Left ventricle myocardium inferior (tissue), 1 donor: ENCODE results near the gene TRIM37. TPM values are rescaled to one million over a fixed set of nuclear protein-coding genes. Genes with fewer than 3 reads are reported as not detected.

Experiments used
- DNase-seq: peaks from one replicate; pipeline ENCODE4 v3.0.0-alpha.2; 2020
- H3K27ac ChIP-seq: fragments of 200-600 bp; replicated peaks from 2 replicates; pipeline ENCODE4 v1.8.0; 2021
- H3K27me3 ChIP-seq: fragments of 200-600 bp; 2 replicates; pipeline ENCODE4 v1.8.0; 2021; ENCODE audit warnings: low read depth
- H3K36me3 ChIP-seq: fragments of 200-600 bp; 2 replicates; pipeline ENCODE4 v1.8.0; 2021
- H3K4me1 ChIP-seq: fragments of 200-600 bp; 2 replicates; pipeline ENCODE4 v1.8.0; 2021
- H3K4me3 ChIP-seq: fragments of 200-600 bp; 2 replicates; pipeline ENCODE4 v1.8.0; 2021; ENCODE audit warnings: mild to moderate bottlenecking, moderate library complexity
- H3K9me3 ChIP-seq: fragments of 200-600 bp; replicated peaks from 2 replicates; pipeline ENCODE4 v1.8.0; 2021
- intact Hi-C: fragments of 100-400 bp; cut with micrococcal nuclease; formaldehyde crosslinking; loops from one replicate; pipeline ENCODE4 v1.11.0; 2022
- total RNA-seq: library from RNA; stranded (reverse); fragmentation: NEBNext Ultra II Directional; extraction: Animal tissue kit (Norgen Biotek cat#: 25700); gene quantifications from one replicate; pipeline ENCODE4 v1.2.1, GENCODE V29; 2021
- TF ChIP-seq, protein P1 (sequence below): fragments of 200-600 bp; IDR thresholded peaks from 2 replicates; pipeline ENCODE4 v1.8.0; 2021; ENCODE audit warnings: antibody characterized with exemption, mild to moderate bottlenecking, borderline replicate concordance
- donor health status: DM: no; HTN: yes; CAD: no; lungs with severe emphysema.

TRIM37 gene
- total RNA-seq, 1 donor from 2014 or later = 20.9 TPM

DNA sequence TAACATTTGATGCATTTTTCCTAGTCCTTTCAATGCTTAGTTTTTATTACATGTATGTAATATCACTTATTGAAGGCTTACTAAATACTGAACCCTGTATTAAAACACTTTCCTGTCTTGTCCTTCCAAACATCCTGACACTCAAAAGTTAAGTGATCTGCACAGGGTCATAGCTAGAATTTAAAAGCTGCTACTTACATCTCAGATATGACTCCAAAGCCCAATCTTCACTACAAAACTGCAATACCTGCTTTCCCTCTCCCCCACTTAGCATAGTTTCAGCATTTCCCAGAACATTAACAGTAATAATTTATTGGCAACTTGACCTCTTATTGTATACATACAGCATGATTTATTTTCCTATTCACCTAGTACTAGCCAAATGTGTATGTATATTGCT, 4.3 kb upstream of the TRIM37 start:
- intact Hi-C loops = no loop called here
- Histone ChIP-seq H3K27ac (no peak overlapping the region), H3K36me3 (peaks cover 10% of the 10 kb centered on the region), H3K27me3 (no peaks in the 10 kb centered on the region), H3K4me1 (peaks cover 21% of the 10 kb centered on the region), H3K9me3 (no peaks in the 10 kb centered on the region), H3K4me3 (no peak overlapping the region)
- no peak for DNase-seq
- TF ChIP-seq, protein P1, sequence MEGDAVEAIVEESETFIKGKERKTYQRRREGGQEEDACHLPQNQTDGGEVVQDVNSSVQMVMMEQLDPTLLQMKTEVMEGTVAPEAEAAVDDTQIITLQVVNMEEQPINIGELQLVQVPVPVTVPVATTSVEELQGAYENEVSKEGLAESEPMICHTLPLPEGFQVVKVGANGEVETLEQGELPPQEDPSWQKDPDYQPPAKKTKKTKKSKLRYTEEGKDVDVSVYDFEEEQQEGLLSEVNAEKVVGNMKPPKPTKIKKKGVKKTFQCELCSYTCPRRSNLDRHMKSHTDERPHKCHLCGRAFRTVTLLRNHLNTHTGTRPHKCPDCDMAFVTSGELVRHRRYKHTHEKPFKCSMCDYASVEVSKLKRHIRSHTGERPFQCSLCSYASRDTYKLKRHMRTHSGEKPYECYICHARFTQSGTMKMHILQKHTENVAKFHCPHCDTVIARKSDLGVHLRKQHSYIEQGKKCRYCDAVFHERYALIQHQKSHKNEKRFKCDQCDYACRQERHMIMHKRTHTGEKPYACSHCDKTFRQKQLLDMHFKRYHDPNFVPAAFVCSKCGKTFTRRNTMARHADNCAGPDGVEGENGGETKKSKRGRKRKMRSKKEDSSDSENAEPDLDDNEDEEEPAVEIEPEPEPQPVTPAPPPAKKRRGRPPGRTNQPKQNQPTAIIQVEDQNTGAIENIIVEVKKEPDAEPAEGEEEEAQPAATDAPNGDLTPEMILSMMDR = no peak

DNA sequence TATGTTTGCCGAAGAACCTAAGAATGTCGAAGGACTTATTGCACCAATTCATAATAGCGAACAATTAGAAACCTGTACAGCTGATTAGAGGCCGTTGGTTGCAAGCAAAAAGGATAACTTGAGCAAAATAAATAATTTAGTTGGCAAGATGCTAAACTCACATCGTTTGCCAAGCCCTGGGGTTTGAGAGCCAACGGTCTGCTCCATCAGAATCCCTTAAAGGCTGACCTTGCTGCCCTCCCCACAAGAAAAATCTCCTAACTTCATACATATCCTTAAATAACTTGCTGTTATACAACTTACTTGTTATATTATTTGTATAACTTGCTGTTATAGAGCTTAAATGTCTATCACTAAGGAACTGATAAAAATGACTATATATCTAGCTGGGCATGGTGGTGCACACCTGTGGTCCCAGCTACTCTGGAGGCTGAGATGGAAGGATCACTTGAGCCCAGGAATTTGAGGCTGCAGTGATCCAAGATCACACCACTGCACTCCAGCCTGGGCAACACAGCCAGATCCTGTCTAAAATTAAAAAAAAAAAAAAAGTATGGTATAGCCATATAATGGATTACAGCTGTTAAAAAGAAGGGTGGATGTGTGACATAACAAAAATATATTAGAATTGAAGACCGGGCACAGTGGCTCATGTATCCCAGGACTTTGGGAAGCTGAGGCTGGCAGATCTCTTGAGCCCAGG, 1.9 kb upstream of the TRIM37 start:
- H3K36me3 ChIP-seq = peaks cover 10% of the 10 kb centered on the region
- TF ChIP-seq, protein P1 = no peak
- no peak overlapping the region for H3K4me3 ChIP-seq
- H3K4me1 ChIP-seq = peaks cover 36% of the 10 kb centered on the region
- no peaks in the 10 kb centered on the region for H3K9me3 ChIP-seq
- H3K27ac ChIP-seq = no peak overlapping the region
- H3K27me3 ChIP-seq = no peaks in the 10 kb centered on the region
- no peak for DNase-seq
- intact Hi-C loops = no loop called here

DNA sequence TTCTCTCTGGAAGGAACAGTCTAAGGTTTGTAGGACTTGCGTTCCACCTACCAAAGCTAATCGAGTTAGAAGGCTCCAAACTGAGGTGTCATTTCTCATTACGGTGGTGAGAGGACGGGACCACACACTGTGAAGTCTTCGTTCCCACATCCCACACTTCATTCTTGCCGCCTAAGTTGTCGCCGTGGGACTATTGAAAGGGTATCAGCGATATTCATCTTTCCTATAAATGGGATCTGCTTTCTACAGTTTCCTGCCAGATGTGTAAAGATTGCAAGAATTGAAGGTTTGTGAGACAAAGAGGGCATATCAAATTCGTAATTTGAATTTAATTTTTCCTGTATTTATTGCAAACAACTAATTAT, 608 bp upstream of the TRIM37 start:
- no peaks in the 10 kb centered on the region for H3K27me3 ChIP-seq
- H3K27ac ChIP-seq = peak overlapping the region; percentile 93
- TF ChIP-seq, protein P1 = no peak
- H3K4me3 ChIP-seq = peak overlapping the region; percentile 89
- H3K9me3 ChIP-seq = no peaks in the 10 kb centered on the region
- peaks cover 15% of the 10 kb centered on the region for H3K36me3 ChIP-seq
- intact Hi-C loops = no loop called here
- DNase-seq = no peak
- H3K4me1 ChIP-seq = peaks cover 36% of the 10 kb centered on the region

GRCh38 chr17:59105852-59106462, 723 bp downstream of the TRIM37 start:
- peak overlapping the region; percentile 93 for H3K27ac ChIP-seq
- H3K27me3 ChIP-seq = no peaks in the 10 kb centered on the region
- H3K4me1 ChIP-seq = peaks cover 36% of the 10 kb centered on the region
- peaks cover 8% of the 10 kb centered on the region for H3K36me3 ChIP-seq
- intact Hi-C loops = no loop called here
- TF ChIP-seq, protein P1 = no peak
- DNase-seq = peak; percentile 68
- H3K9me3 ChIP-seq = no peaks in the 10 kb centered on the region
- peak overlapping the region; percentile 89 for H3K4me3 ChIP-seq

- H3K4me3 ChIP-seq = no peak overlapping the region
- TF ChIP-seq, protein P1 = no peak
- peaks cover 24% of the 10 kb centered on the region for H3K36me3 ChIP-seq
- H3K27me3 ChIP-seq = no peaks in the 10 kb centered on the region
- H3K27ac ChIP-seq = no peak overlapping the region
- H3K9me3 ChIP-seq = peaks cover 6% of the 10 kb centered on the region
- H3K4me1 ChIP-seq = peaks cover 17% of the 10 kb centered on the region
- intact Hi-C loops = no loop called here
- DNase-seq = no peak
Measured at GRCh38 chr17:59101178-59101577, 5.5 kb downstream of the TRIM37 start.
